Measurements from ENCODE around the gene CRKL. TPM values are rescaled to one million over a fixed set of nuclear protein-coding genes. Genes with fewer than 3 reads are reported as not detected.

The CRKL gene
- total and polyA plus RNA-seq, 2 donors (not counting 1 experiment from before 2014, with no cell fraction given) = 17.1 to 76.7 TPM

GRCh38 chr22:20943104-20943933, 26.1 kb downstream of the CRKL start:
- no peak overlapping the region for H3K27ac Mint-ChIP-seq

More at GRCh38 chr22:20943104-20943933, 26.1 kb downstream of the CRKL start:
- Histone ChIP-seq H4K20me1 (ENCODE audit: control insufficient read depth, insufficient read depth, low read length, poor library complexity, severe bottlenecking) (peaks cover 93% of the 10 kb centered on the region), H3K27ac (ENCODE audit: low read length in 2 of 2) (no peak overlapping the region), H3K4me3 (ENCODE audit: control extremely low read depth in 1 of 5, extremely low read depth in 1 of 5, insufficient read depth in 1 of 5, low read depth in 2 of 5, low read length in 4 of 5) (no peak overlapping the region), H3K36me3 (replicated peaks in 1 of 2; ENCODE audit: control extremely low read depth in 1 of 2, control insufficient read depth in 1 of 2, extremely low read depth in 1 of 2, insufficient read depth in 2 of 2, low read length in 1 of 2) (peaks cover 0 to 8% of the 10 kb centered on the region in 2 experiments), H3K9me3 (ENCODE audit: control extremely low read depth in 1 of 3, control insufficient read depth in 2 of 3, insufficient read depth in 1 of 3, low read length in 2 of 3) (no peaks in the 10 kb centered on the region), H3K4me1 (ENCODE audit: control insufficient read depth in 2 of 2, insufficient read depth in 2 of 2, low read length in 2 of 2) (peaks cover 10 to 12% of the 10 kb centered on the region in 2 donors), H3K79me2 (ENCODE audit: control insufficient read depth, insufficient read depth, low read length) (peaks cover 98% of the 10 kb centered on the region), H3K27me3 (replicated peaks in 1 of 4; ENCODE audit: control extremely low read depth in 1 of 4, control insufficient read depth in 3 of 4, insufficient read depth in 4 of 4, low read length in 3 of 4) (no peaks in the 10 kb centered on the region), H2AFZ (ENCODE audit: insufficient read depth, low read depth, low read length, poor library complexity, severe bottlenecking) (no peak overlapping the region), H3K9ac (ENCODE audit: low read length) (no peak overlapping the region), H3K4me2 (replicated peaks; ENCODE audit: low read depth, low read length, poor library complexity, severe bottlenecking) (no peak overlapping the region)
- POLR2A ChIA-PET = no interaction called here
- DNase-seq = no peak
- Mint-ChIP-seq H3K4me1 (peaks cover 63% of the 10 kb centered on the region), H3K9me3 (ENCODE audit: insufficient read depth) (no peaks in the 10 kb centered on the region), H3K27me3 (no peaks in the 10 kb centered on the region), H3K4me3 (no peak overlapping the region)
- CTCF ChIA-PET = interaction anchor here (0.8 kb wide), 1 partner anchor 16 kb away, joined by 4 read pairs; no protein-coding TSS in a partner anchor
- WGBS (ENCODE audit: insufficient coverage) = 100% methylated on average over 2 of the region's 8 CpGs
- no peak for TF ChIP-seq CTCF (IDR thresholded peaks at IDR 0.05)
- TF ChIP-seq EZH2 (IDR thresholded peaks at IDR 0.05; ENCODE audit: borderline replicate concordance, insufficient read depth, low read depth, low read length, poor library complexity, severe bottlenecking) = no peak
- no peak for ATAC-seq (ENCODE audit: low read depth)
- intact Hi-C loops (cut with micrococcal nuclease) = no loop called here
